Tibial artery (tissue), 4 donors: Measurements from ENCODE around the gene OR6N2.

Experiments used
- DNase-seq, 2 donors: peaks; one replicate each; pipeline ENCODE4 v3.0.0-alpha.2; 2019
- H3K27ac ChIP-seq, 2 donors: fragments of 200-600 bp; sonication (generic) in 1 of 2; 1 replicate in 1 of 2; 2 replicates in 1 of 2; pipeline ENCODE4 v1.5.1; 2018 to 2019; ENCODE audit warnings: mild to moderate bottlenecking in 1 of 2
- H3K27me3 ChIP-seq, 2 donors: fragments of 200-600 bp; sonication (generic) in 1 of 2; one replicate each; pipeline versions ENCODE4 v1.5.1 to v1.6.0; 2016 to 2019
- H3K36me3 ChIP-seq, 3 donors: fragments of 200-600 bp; sonication (generic) in 2 of 3; one replicate each; pipeline ENCODE4 v1.5.1; 2016 to 2019; ENCODE audit warnings: mild to moderate bottlenecking in 2 of 3
- H3K4me1 ChIP-seq, 4 donors: fragments of 200-600 bp; sonication (generic) in 2 of 4; 1 replicate in 3 of 4; 2 replicates in 1 of 4; pipeline ENCODE4 v1.5.1; 2016 to 2019
- H3K4me3 ChIP-seq, 2 donors: fragments of 200-600 bp; sonication (generic) in 1 of 2; 1 replicate in 1 of 2; 2 replicates in 1 of 2; pipeline ENCODE4 v1.5.1; 2018 to 2019; ENCODE audit warnings: mild to moderate bottlenecking in 2 of 2
- H3K9me3 ChIP-seq, 3 donors: fragments of 200-600 bp; sonication (generic) in 1 of 3; one replicate each; pipeline ENCODE4 v1.5.1; 2016 to 2019
- intact Hi-C: fragments of 100-400 bp; cut with DNase I; formaldehyde crosslinking; loops from one replicate; pipeline ENCODE4 v1.15.0; 2023; ENCODE audit warnings: low total_unique reads
- TF ChIP-seq, protein P1 (sequence below), 2 experiments: fragments of 200-600 bp in 1 of 2; fragments of 450-650 bp in 1 of 2; IDR thresholded peaks; one replicate each; pipeline ENCODE4 v1.5.1; 2017 to 2019; ENCODE audit warnings: antibody characterized with exemption in 2 of 2, mild to moderate bottlenecking in 1 of 2, moderate library complexity in 1 of 2

OR6N2 gene

GRCh38 chr1:158781104-158781503 lies at the start of gene OR6N2:
TSS of gene OR6N2 (minus strand) at chr1:158781204. CDS start at chr1:158777635, 3,569 bp downstream.
- H3K27ac ChIP-seq = no peak within 1 kb of the TSS
- TF ChIP-seq, protein P1, sequence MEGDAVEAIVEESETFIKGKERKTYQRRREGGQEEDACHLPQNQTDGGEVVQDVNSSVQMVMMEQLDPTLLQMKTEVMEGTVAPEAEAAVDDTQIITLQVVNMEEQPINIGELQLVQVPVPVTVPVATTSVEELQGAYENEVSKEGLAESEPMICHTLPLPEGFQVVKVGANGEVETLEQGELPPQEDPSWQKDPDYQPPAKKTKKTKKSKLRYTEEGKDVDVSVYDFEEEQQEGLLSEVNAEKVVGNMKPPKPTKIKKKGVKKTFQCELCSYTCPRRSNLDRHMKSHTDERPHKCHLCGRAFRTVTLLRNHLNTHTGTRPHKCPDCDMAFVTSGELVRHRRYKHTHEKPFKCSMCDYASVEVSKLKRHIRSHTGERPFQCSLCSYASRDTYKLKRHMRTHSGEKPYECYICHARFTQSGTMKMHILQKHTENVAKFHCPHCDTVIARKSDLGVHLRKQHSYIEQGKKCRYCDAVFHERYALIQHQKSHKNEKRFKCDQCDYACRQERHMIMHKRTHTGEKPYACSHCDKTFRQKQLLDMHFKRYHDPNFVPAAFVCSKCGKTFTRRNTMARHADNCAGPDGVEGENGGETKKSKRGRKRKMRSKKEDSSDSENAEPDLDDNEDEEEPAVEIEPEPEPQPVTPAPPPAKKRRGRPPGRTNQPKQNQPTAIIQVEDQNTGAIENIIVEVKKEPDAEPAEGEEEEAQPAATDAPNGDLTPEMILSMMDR (IDR thresholded peaks at IDR 0.05) = no peak
- H3K27me3 ChIP-seq = no peaks in the 10 kb centered on the region
- H3K4me1 ChIP-seq = no peaks in the 10 kb centered on the region
- H3K36me3 ChIP-seq = no peaks in the 10 kb centered on the region
- DNase-seq = no peak
- no peak within 1 kb of the TSS for H3K4me3 ChIP-seq
- intact Hi-C loops = no loop called here
- H3K9me3 ChIP-seq = no peaks in the 10 kb centered on the region

DNA sequence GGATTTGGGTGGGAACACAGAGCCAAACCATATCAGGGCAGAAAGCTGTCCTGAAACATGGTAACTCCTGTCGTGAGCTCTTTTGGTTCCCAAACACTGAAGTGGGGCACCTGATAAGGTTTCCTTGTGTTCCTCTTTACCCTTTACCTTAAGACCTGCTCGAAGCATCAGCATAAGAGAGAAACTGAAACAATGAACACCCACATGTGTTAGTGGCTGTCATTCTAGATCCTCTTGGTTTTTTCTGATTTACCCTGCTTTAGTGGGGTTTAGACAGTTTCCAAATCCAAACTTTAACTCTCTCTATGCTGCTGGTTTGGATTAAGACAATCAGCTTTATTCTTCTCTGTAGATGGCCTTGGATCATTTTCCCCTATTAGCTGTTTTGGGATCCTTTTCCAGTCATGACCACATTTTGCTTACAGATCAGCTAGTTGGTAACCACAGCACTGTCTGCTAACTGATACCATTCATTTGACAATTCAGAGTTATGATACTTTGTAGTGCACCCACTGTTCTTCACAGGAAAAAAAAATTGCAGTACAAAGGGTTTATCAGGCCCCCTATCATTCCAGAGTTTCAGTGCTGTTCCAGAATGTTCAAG lies 49.2 kb upstream of the OR6N2 start:
- intact Hi-C loops = no loop called here
- peaks cover 0 to 6% (median 3%) of the 10 kb centered on the region in 4 donors for H3K4me1 ChIP-seq
- H3K27me3 ChIP-seq = no peaks in the 10 kb centered on the region
- DNase-seq = no peak
- no peak overlapping the region for H3K4me3 ChIP-seq
- peaks cover 0 to 10% (median 0%) of the 10 kb centered on the region in 3 donors for H3K9me3 ChIP-seq
- TF ChIP-seq, protein P1 (IDR thresholded peaks at IDR 0.05) = no peak
- no peak overlapping the region for H3K27ac ChIP-seq
- no peaks in the 10 kb centered on the region for H3K36me3 ChIP-seq

DNA sequence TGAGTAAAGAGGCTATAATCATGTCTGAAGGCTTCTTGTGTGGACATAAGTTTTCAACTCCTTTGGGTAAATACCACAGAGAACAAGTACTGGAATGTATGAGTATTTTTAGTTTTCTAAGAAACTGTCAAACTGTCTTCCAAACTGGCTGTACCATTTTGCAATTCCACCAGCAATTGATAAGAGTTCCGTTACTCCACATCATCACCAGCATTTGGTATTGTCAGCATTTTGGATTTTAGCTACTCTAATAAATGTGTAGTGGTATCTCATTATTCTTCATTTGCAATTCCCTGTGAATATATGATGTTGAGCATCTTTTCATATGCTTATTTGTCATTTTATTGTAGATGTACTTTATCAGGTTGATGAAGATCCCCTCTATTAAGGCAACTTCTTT lies 40.7 kb upstream of the OR6N2 start:
- Histone ChIP-seq H3K4me1 (peaks cover 0 to 23% (median 2%) of the 10 kb centered on the region in 4 donors), H3K27ac (no peak overlapping the region), H3K36me3 (no peaks in the 10 kb centered on the region), H3K4me3 (no peak overlapping the region), H3K27me3 (no peaks in the 10 kb centered on the region), H3K9me3 (no peaks in the 10 kb centered on the region)
- no peak for DNase-seq
- intact Hi-C loops = no loop called here
- TF ChIP-seq, protein P1 (IDR thresholded peaks at IDR 0.05) = no peak

DNA sequence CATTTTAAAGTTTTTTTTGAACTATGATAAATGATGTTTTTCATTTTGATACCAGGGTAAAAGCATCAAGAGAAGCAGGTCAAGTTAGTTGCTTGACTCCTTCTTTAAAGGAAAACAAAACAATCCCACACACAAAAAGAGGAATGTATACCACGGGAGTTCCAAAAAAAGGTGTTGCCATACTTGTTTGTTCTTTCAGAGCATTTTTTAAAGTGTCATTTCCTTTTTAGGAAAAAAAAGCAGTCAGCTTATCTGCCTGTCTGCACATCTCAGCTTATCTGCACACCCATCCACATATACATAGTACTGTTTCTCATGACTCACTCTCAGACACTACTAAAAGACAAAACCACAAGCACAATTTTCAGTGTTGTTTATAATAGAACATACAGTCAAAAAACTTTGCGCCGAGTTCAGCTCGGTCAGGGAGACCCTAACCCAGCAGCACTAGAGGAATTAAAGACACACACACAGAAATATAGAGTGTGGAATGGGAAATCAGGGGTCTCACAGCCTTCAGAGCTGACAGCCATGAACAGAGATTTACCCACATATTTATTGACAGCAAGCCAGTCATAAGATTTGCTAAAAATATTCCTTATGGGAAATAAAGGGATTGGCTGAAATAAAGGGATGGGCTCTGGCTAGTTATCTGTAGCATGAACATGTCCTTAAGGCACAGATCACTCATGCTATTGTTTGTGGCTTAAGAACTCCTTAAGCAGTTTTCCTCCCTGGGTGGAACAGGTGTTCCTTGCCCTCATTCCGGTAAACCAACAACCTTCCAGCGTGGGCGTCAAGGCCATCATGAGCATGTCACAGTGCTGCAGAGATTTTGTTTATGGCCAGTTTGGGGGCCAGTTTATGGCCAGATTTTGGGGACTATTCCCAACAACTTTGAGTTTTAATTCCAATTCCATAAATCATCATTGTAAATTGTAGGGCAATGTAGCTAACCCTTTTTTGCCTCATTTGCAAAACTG lies 38.7 kb upstream of the OR6N2 start:
- TF ChIP-seq, protein P1 (IDR thresholded peaks at IDR 0.05) = no peak

DNA sequence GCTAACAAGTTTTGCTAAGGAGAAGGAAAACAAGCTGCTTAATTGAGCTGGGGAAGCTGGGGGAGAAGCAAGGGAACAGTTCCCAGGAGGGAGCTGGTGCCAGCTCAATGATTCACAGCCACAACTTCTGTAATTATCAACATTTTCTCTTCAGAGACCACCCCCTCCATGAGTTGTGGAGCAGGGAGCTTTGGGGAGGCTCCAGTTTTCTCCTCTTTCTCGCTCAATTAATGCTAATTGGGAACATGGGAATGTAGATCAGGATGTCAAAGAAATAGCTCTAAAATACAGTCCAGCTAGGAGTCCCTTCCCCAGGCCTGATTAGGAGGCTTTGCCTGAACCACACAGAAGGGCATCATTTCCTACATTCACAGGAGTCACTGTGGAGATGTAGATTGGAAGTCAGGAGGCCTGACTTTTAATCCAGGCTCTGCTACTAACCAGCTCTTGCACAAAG lies 38.0 kb upstream of the OR6N2 start:
- no peaks in the 10 kb centered on the region for H3K36me3 ChIP-seq
- H3K4me3 ChIP-seq = no peak overlapping the region
- no peak overlapping the region for H3K27ac ChIP-seq
- TF ChIP-seq, protein P1 (IDR thresholded peaks at IDR 0.05) = no peak
- intact Hi-C loops = no loop called here
- peaks cover 0 to 14% (median 0%) of the 10 kb centered on the region in 4 donors for H3K4me1 ChIP-seq
- no peaks in the 10 kb centered on the region for H3K27me3 ChIP-seq
- H3K9me3 ChIP-seq = no peaks in the 10 kb centered on the region
- DNase-seq = no peak

More for the DNA sequence above, 38.7 kb upstream of the OR6N2 start:
- no peaks in the 10 kb centered on the region for H3K36me3 ChIP-seq
- no peak overlapping the region for H3K27ac ChIP-seq
- peaks cover 0 to 14% (median 0%) of the 10 kb centered on the region in 4 donors for H3K4me1 ChIP-seq
- intact Hi-C loops = no loop called here
- H3K27me3 ChIP-seq = no peaks in the 10 kb centered on the region
- H3K9me3 ChIP-seq = no peaks in the 10 kb centered on the region
- H3K4me3 ChIP-seq = no peak overlapping the region
- DNase-seq = no peak
